Type B pancreatic cell (in vitro differentiated cells): ENCODE measurements around the gene CUEDC1. TPM values are rescaled to one million over a fixed set of nuclear protein-coding genes. Genes with fewer than 3 reads are reported as not detected.

Source experiments
- DNase-seq: peaks from one replicate; pipeline ENCODE4 v3.0.0; 2021; ENCODE audit warnings: mixed read lengths; ENCODE audit not compliant: unreplicated experiment; ENCODE audit errors: extremely low spot score
- H3K27ac Mint-ChIP-seq: 2 replicates; pipeline ENCODE4 v1.8.0; 2021; ENCODE audit warnings: mild to moderate bottlenecking, mixed read lengths
- H3K27me3 Mint-ChIP-seq: 2 replicates; pipeline ENCODE4 v1.8.0; 2021; ENCODE audit warnings: mixed read lengths
- H3K36me3 Mint-ChIP-seq: 2 replicates; pipeline ENCODE4 v1.8.0; 2021; ENCODE audit warnings: mixed read lengths
- H3K4me1 Mint-ChIP-seq: one replicate; pipeline ENCODE4 v1.8.0; 2021; ENCODE audit warnings: mixed read lengths; ENCODE audit not compliant: unreplicated experiment
- H3K4me3 Mint-ChIP-seq: 2 replicates; pipeline ENCODE4 v1.8.0; 2021; ENCODE audit warnings: mild to moderate bottlenecking, mixed read lengths
- H3K9me3 Mint-ChIP-seq: 2 replicates; pipeline ENCODE4 v1.8.0; 2021; ENCODE audit warnings: mixed read lengths
- CTCF ChIP-seq: fragments of 200-600 bp; sonication (generic); conservative IDR thresholded peaks from 2 replicates; pipeline ENCODE4 v1.5.0; 2021; ENCODE audit warnings: antibody characterized with exemption, mild to moderate bottlenecking
- total RNA-seq: library from RNA; stranded (reverse); gene quantifications from 2 replicates; pipeline ENCODE4 v1.2.1, GENCODE V29; 2021; ENCODE audit warnings: low replicate concordance

CUEDC1 gene
- total RNA-seq, 1 donor from 2014 or later, result 31.3 TPM

DNA sequence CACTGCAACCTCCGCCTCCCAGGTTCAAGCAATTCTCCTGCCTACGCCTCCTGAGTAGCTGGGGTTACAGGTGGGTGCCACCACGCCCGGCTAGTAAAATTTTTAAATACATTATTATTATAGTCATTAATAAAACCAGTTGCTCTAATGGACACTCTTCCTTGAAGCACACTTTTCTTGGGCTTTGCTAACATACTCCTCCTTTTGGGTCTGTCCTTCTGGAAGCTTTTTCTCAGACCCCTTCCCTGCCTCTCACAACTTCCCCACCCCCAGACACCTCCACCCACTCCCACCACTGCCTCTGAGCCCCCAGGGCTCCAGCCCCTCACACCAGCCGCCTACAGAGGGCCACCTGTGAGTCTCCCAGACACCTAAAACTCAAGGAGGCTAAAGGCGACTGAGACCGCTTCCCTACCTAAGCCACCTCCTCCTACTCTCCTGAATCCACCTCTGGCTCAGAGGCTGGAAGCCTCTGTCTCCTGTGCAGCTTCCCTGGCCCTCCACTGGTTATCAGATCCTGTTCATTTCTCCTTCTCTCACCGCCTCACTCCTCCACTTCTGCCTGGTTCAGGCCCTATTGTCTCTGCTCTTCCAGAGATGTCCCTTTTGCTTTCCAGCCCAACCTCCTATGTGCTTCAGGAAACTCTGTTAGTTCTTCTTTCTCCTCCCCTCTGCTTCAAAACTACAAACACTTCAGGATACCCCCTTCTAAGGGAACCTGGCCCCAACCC is 2.1 kb upstream of the CUEDC1 start:
- no peak for DNase-seq
- H3K4me3 Mint-ChIP-seq, result peak overlapping the region; percentile 45
- H3K27me3 Mint-ChIP-seq, result peaks cover 3% of the 10 kb centered on the region
- peaks cover 42% of the 10 kb centered on the region for H3K4me1 Mint-ChIP-seq
- TF ChIP-seq CTCF, result no peak
- H3K36me3 Mint-ChIP-seq, result peaks cover 3% of the 10 kb centered on the region
- peak overlapping the region; percentile 14 for H3K27ac Mint-ChIP-seq
- H3K9me3 Mint-ChIP-seq, result no peaks in the 10 kb centered on the region

GRCh38 chr17:57956291-57957119 is 1.3 kb upstream of the CUEDC1 start:
- H3K36me3 Mint-ChIP-seq, result peaks cover 3% of the 10 kb centered on the region
- TF ChIP-seq CTCF, result no peak
- peaks cover 3% of the 10 kb centered on the region for H3K27me3 Mint-ChIP-seq
- no peaks in the 10 kb centered on the region for H3K9me3 Mint-ChIP-seq
- peaks cover 42% of the 10 kb centered on the region for H3K4me1 Mint-ChIP-seq
- no peak for DNase-seq
- peak overlapping the region; percentile 77 for H3K27ac Mint-ChIP-seq
- peak overlapping the region; percentile 90 for H3K4me3 Mint-ChIP-seq

DNA sequence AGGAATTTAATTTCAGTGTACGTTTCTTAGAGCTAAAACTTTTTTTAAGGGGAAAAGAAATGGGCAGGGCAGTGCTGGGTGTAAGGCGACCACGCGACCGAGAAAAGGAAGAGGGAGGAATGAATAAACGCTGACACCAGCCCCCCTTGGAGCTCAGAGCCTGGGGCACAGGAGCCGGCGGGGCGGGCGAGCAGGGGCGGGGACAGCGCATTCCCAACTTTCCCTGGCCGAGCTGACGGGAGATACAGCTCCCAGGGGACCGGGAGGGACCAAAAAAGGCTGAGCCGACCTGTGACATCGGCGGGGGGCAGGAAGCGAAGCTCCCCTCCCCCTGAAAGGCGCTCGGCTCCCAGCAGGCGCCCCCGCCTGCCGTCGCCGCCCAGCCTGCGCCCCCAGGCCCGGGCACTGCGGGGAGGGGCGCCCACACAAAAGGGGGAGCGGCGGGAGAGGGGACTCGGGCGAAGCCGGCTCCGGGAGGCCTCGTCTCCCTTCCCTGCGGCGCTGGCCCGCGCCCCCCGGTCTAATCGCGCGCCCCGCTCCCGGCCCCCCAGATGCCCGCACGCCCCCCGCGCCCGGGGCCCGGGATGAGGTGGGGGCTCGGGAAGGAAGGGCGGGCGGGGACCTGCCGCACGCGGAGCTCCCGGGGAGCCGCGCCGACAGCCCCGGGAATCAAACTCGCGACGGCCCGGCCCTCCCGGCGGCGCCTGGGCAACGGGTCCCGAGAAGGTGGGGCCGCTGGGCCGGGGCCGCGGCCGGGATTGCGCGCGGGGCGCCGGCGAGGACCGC is 622 bp downstream of the CUEDC1 start:
- DNase-seq, result no peak
- H3K27ac Mint-ChIP-seq, result peak overlapping the region; percentile 87
- no peak for TF ChIP-seq CTCF
- peaks cover 3% of the 10 kb centered on the region for H3K36me3 Mint-ChIP-seq
- H3K4me1 Mint-ChIP-seq, result peaks cover 54% of the 10 kb centered on the region
- no peaks in the 10 kb centered on the region for H3K9me3 Mint-ChIP-seq
- H3K27me3 Mint-ChIP-seq, result peaks cover 3% of the 10 kb centered on the region
- H3K4me3 Mint-ChIP-seq, result peak overlapping the region; percentile 90

- Mint-ChIP-seq H3K9me3 (no peaks in the 10 kb centered on the region), H3K27me3 (peaks cover 3% of the 10 kb centered on the region), H3K4me1 (peaks cover 53% of the 10 kb centered on the region), H3K4me3 (peak overlapping the region; percentile 90), H3K36me3 (peaks cover 3% of the 10 kb centered on the region), H3K27ac (peak overlapping the region; percentile 87)
- no peak for TF ChIP-seq CTCF
- no peak for DNase-seq
These were observed 1.4 kb downstream of the CUEDC1 start for GRCh38 chr17:57953705-57954396.

GRCh38 chr17:57953219-57953618 is 2.0 kb downstream of the CUEDC1 start:
- DNase-seq, result no peak
- Mint-ChIP-seq H3K27me3 (peaks cover 3% of the 10 kb centered on the region), H3K4me1 (peaks cover 60% of the 10 kb centered on the region), H3K9me3 (no peaks in the 10 kb centered on the region), H3K36me3 (peaks cover 3% of the 10 kb centered on the region), H3K4me3 (peak overlapping the region; percentile 90), H3K27ac (peak overlapping the region; percentile 87)
- TF ChIP-seq CTCF, result no peak
